Hepatocyte (in vitro differentiated cells): ENCODE data around the gene MSLN.

Experiments
- EZH2 ChIP-seq: fragments of 200-600 bp; sonication (generic); IDR thresholded peaks from 2 replicates; pipeline ENCODE4 v1.6.1; 2016; ENCODE audit warnings: antibody characterized with exemption, mild to moderate bottlenecking, borderline replicate concordance
- EZH2phosphoT487 ChIP-seq: fragments of 200-600 bp; sonication (generic); IDR thresholded peaks from one replicate; pipeline ENCODE4 v1.6.1; 2018; ENCODE audit warnings: antibody characterized with exemption, mild to moderate bottlenecking, low read depth, moderate library complexity; ENCODE audit not compliant: unreplicated experiment, severe bottlenecking

GRCh38 chr16:750485-750884, 10.0 kb upstream of the MSLN start:
- TF ChIP-seq EZH2 (no peak), EZH2phosphoT487 (no peak)
